DND-41 (cell line): Measurements from ENCODE around the gene PRR16.

Source experiments
- ATAC-seq: fragments of 200-7000 bp; cut with Tn5 transposase; 3 replicates; pipeline ENCODE4 v1.9.1; 2021; ENCODE audit warnings: low read depth; ENCODE audit not compliant: insufficient read depth
- DNase-seq: peaks from one replicate; pipeline ENCODE4 v3.0.0-alpha.2; 2020
- H2AFZ ChIP-seq: 2 replicates; pipeline ENCODE4 v1.6.0; 2012; ENCODE audit warnings: low read depth, low read length
- H3K27ac ChIP-seq: 2 replicates; pipeline ENCODE4 v1.5.1; 2012; ENCODE audit warnings: low read length, inconsistent platforms
- H3K27me3 ChIP-seq: fragments of 200-600 bp; sonication (generic); 2 replicates; pipeline ENCODE4 v1.6.0; 2012; ENCODE audit warnings: low read length, mild to moderate bottlenecking, inconsistent platforms; ENCODE audit not compliant: insufficient read depth, poor library complexity
- H3K36me3 ChIP-seq: 2 replicates; pipeline ENCODE4 v1.5.1; 2012; ENCODE audit warnings: low read length, inconsistent platforms; ENCODE audit not compliant: insufficient read depth
- H3K4me1 ChIP-seq: 2 replicates; pipeline ENCODE4 v1.5.1; 2012; ENCODE audit warnings: mild to moderate bottlenecking, low read length; ENCODE audit not compliant: insufficient read depth
- H3K4me2 ChIP-seq: 2 replicates; pipeline ENCODE4 v1.6.0; 2012; ENCODE audit warnings: mild to moderate bottlenecking, moderate library complexity, low read length, inconsistent platforms; ENCODE audit not compliant: insufficient read depth
- H3K4me3 ChIP-seq, 2 experiments: fragments of 200-600 bp in 1 of 2; shearing (Covaris generic) in 1 of 2; 2 replicates each; pipeline ENCODE4 v1.5.1; 2012 to 2016; ENCODE audit warnings: inconsistent platforms in 2 of 2, low read length in 2 of 2, mild to moderate bottlenecking in 2 of 2, low read depth in 1 of 2, moderate library complexity in 1 of 2
- H3K79me2 ChIP-seq: 2 replicates; pipeline ENCODE4 v1.6.0; 2012; ENCODE audit warnings: low read length, inconsistent platforms; ENCODE audit not compliant: insufficient read depth
- H3K9ac ChIP-seq: 2 replicates; pipeline ENCODE4 v1.6.0; 2012; ENCODE audit warnings: low read depth, mild to moderate bottlenecking, inconsistent platforms, low read length, moderate library complexity
- H3K9me3 ChIP-seq: 2 replicates; pipeline ENCODE4 v1.5.1; 2012; ENCODE audit warnings: low read length, moderate library complexity, mild to moderate bottlenecking, inconsistent platforms; ENCODE audit not compliant: insufficient read depth, severe bottlenecking
- H4K20me1 ChIP-seq: 2 replicates; pipeline ENCODE4 v1.6.0; 2012; ENCODE audit warnings: low read length; ENCODE audit not compliant: insufficient read depth
- CTCF ChIP-seq: IDR thresholded peaks from 2 replicates; pipeline ENCODE4 v1.5.1; 2012; ENCODE audit warnings: borderline replicate concordance, low read length, moderate library complexity, mild to moderate bottlenecking; ENCODE audit not compliant: poor library complexity, severe bottlenecking; ENCODE audit errors: extremely low read depth
- EZH2 ChIP-seq: IDR thresholded peaks from 3 replicates; pipeline ENCODE4 v1.6.1; 2012; ENCODE audit warnings: borderline replicate concordance, low read depth, mild to moderate bottlenecking, moderate library complexity, low read length, inconsistent platforms; ENCODE audit not compliant: severe bottlenecking

PRR16 gene

GRCh38 chr5:120533581-120533980 is 69.5 kb downstream of the PRR16 start:
- TF ChIP-seq EZH2 (no peak), CTCF (no peak)

GRCh38 chr5:120535900-120536299 is 71.8 kb downstream of the PRR16 start:
- TF ChIP-seq EZH2, result no peak
- TF ChIP-seq CTCF, result no peak
- no peak overlapping the region for H3K4me2 ChIP-seq
- no peaks in the 10 kb centered on the region for H4K20me1 ChIP-seq
- ATAC-seq (no peak), DNase-seq (no peak)
- H3K9me3 ChIP-seq, result no peaks in the 10 kb centered on the region
- H3K27me3 ChIP-seq, result no peaks in the 10 kb centered on the region
- no peaks in the 10 kb centered on the region for H3K79me2 ChIP-seq
- H3K4me1 ChIP-seq, result no peaks in the 10 kb centered on the region
- no peak overlapping the region for H3K9ac ChIP-seq
- no peak overlapping the region for H3K4me3 ChIP-seq
- no peaks in the 10 kb centered on the region for H3K36me3 ChIP-seq
- H2AFZ ChIP-seq, result no peak overlapping the region
- H3K27ac ChIP-seq, result no peak overlapping the region

More at GRCh38 chr5:120533581-120533980, 69.5 kb downstream of the PRR16 start:
- Histone ChIP-seq H4K20me1 (no peaks in the 10 kb centered on the region), H3K9ac (no peak overlapping the region), H3K27ac (no peak overlapping the region), H3K4me2 (no peak overlapping the region), H3K27me3 (no peaks in the 10 kb centered on the region), H3K4me1 (no peaks in the 10 kb centered on the region), H2AFZ (no peak overlapping the region; the same call in 1 of the 2 replicates), H3K79me2 (no peaks in the 10 kb centered on the region), H3K36me3 (no peaks in the 10 kb centered on the region), H3K4me3 (no peak overlapping the region), H3K9me3 (no peaks in the 10 kb centered on the region)
- DNase-seq (no peak), ATAC-seq (no peak)

- Histone ChIP-seq H3K9ac (no peak overlapping the region), H4K20me1 (no peaks in the 10 kb centered on the region), H3K79me2 (no peaks in the 10 kb centered on the region), H3K36me3 (no peaks in the 10 kb centered on the region), H3K4me1 (no peaks in the 10 kb centered on the region), H3K4me3 (no peak overlapping the region), H3K27ac (no peak overlapping the region), H3K9me3 (no peaks in the 10 kb centered on the region), H3K27me3 (no peaks in the 10 kb centered on the region), H2AFZ (no peak overlapping the region), H3K4me2 (no peak overlapping the region)
- no peak for ATAC-seq
- no peak for DNase-seq
- TF ChIP-seq CTCF, result no peak
- no peak for TF ChIP-seq EZH2
Measured at GRCh38 chr5:120538149-120538548, 74.0 kb downstream of the PRR16 start.

GRCh38 chr5:120538644-120539043 is 74.5 kb downstream of the PRR16 start:
- no peak for TF ChIP-seq EZH2
- TF ChIP-seq CTCF, result no peak
- no peak overlapping the region for H3K4me2 ChIP-seq
- DNase-seq, result no peak
- H3K79me2 ChIP-seq, result no peaks in the 10 kb centered on the region
- no peak for ATAC-seq
- H3K4me3 ChIP-seq, result no peak overlapping the region
- no peak overlapping the region for H3K9ac ChIP-seq
- no peaks in the 10 kb centered on the region for H3K4me1 ChIP-seq
- no peaks in the 10 kb centered on the region for H4K20me1 ChIP-seq
- H2AFZ ChIP-seq, result peak overlapping the region; percentile 20; the same call in 1 of the 2 replicates
- no peaks in the 10 kb centered on the region for H3K36me3 ChIP-seq
- H3K27me3 ChIP-seq, result no peaks in the 10 kb centered on the region
- H3K9me3 ChIP-seq, result no peaks in the 10 kb centered on the region
- no peak overlapping the region for H3K27ac ChIP-seq
